NCI-H1417 treated with DMSO at 0.1 percent for 48 hours (cell line): ENCODE measurements around the gene TEX13A.
"Not testable (repeated sequence)": the region's sequence is repeated elsewhere in the genome, so short reads cannot be mapped to it uniquely, and the experiment has no call there.

Source experiments
- DNase-seq: peaks from one replicate; lab custom pipeline; 2025; lab: John Stamatoyannopoulos, UW

The TEX13A gene, protein sequence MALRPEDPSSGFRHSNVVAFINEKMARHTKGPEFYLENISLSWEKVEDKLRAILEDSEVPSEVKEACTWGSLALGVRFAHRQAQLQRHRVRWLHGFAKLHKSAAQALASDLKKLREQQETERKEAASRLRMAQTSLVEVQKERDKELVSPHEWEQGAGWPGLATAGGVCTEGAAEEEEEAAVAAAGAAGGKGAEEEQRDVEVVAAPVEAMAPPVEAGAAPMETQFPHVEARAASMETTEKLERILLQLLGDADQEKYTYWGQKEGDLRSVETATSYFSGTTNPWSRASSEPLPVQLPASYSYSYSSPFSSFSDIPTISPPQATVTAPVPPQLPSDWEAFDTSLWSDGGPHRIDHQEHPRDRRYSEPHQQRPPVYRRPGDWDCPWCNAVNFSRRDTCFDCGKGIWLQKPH

DNA sequence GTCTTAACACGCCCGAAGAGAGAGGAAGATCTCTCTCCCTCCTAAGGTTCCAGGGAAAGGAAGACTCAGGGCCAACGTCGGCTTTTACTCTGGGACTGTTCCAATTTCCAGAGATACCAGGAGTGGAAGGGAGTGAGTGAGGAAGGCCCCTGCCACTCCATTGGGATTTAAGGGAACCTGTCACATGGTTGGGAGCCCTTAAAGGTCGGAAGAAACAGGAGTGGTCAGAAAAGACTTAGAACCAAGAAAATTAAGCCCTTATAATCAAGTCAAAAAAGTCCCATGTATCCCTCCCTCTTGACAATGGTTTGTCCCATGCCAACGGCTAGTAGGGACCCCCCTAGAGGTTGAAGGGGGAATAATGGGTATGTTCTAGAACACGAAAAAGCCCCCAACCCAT, at the start of gene TEX13A:
Gene TEX13A, minus strand, starts transcription at position 59 of the 400 bp plus-strand sequence. CDS start 297 bp downstream, outside the sequence.
- DNase-seq: no peak

DNA sequence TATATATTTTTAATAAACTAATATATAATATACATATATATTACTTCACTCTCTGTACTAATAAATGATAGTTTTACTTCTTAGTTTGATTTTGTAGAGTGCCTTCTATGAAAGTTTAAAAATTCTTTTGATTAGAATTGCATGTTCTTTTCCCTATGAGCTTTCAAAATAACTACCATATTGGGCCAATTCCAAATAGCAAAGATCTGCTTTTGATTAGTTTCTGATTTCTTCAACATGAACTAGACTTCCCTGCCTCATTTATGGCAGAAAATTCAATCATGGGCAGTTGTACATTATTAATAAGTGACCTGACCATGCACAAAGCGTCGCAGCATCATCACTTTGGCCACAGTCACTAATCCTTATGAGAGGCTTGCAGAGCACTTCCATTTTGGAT, 48.9 kb upstream of the TEX13A start:
- no peak for DNase-seq

DNA sequence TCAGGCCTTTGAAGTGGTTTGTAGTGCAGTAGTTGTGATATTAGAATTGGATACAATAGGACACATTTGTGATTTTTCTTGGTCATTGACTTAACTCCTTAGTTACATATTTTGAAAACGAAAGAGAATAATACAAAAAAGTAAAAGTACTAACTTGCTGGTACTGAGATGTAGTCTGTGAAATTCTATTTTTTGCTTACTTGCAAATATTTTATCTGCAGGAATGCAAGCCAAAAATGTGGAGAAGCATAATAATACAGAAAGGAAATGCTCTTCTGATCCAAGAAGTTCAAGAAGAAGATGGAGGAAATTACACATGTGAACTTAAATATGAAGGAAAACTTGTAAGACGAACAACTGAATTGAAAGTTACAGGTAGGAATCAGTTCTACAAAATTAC, 46.7 kb upstream of the TEX13A start:
- DNase-seq: no peak

- no peak for DNase-seq
Observed at GRCh38 chrX:105266456-105266855, 46.0 kb upstream of the TEX13A start.

DNA sequence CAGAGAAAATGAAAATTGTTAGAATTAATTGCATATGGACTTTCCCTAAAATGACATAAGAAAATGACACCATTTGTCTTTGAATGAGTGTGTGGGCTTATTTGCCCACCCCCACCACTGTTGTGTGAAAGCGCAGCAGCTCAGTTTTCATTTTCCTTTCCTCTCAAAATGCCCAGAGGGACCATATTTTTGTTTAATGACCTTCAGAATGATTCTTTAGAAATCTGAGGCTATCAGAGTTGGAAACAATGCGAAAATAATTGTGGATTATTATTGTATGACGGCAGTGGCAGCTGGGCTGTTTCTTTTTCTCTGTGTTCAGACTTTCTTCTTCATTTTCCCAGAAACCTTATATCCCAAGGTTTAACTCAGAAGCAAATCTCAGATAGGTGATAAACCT, 44.6 kb upstream of the TEX13A start:
- DNase-seq: no peak

GRCh38 chrX:105263801-105264200, 43.3 kb upstream of the TEX13A start:
- no peak for DNase-seq

GRCh38 chrX:105263171-105263570, 42.7 kb upstream of the TEX13A start:
- DNase-seq: no peak

DNA sequence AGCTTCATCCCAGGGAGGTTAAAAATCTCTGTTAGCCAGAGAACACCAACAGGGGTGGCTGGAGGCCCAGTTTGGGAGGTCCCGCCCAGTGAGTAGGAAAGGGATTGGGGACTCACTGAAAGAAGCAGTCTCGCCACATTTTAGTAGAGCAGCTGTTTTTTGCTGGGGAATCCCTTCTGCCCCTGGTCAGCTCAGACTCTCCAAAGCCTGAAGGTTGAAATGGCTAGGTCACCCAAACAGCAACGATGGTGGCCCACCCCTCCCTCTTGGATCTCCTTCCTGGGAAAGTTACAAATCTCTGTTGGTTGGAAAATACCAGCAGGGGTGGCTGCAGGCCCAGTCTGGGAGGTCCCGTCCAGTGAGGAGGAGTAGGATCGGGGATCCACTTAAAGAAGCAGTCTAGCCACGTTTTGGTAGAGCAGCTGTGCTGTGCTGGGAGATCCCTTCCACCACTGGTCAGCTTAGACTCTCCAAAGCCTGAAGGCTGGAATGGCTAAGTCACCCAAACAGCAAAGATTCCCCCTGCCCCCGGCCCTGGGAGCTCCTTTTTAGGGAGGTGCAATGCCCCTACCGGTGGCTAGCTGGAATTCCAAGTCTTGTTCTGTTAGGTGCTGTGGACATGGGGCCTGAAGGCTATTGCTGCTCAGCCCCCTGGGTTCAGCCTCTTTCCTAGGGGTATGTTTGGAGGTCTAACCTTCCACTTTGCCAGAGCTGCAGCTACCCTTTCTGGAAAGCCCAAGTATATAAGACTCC, 40.0 kb upstream of the TEX13A start:
- DNase-seq: no peak

- no peak for DNase-seq
Observed at GRCh38 chrX:105241056-105241455, 20.6 kb upstream of the TEX13A start.

DNA sequence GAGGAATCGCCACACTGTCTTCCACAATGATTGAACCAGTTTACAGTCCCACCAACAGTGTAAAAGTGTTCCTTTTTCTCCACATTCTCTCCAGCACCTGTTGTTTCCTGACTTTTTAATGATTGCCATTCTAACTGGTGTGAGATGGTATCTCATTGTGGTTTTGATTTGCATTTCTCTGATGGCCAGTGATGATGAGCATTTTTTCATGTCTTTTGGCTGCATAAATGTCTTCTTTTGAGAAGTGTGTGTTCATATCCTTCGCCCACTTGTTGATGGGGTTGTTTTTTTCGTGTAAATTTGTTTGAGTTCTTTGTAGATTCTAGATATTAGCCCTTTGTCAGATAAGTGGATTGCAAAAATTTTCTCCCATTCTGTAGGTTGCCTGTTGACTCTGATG, 16.9 kb upstream of the TEX13A start:
- DNase-seq: not testable (repeated sequence)

DNA sequence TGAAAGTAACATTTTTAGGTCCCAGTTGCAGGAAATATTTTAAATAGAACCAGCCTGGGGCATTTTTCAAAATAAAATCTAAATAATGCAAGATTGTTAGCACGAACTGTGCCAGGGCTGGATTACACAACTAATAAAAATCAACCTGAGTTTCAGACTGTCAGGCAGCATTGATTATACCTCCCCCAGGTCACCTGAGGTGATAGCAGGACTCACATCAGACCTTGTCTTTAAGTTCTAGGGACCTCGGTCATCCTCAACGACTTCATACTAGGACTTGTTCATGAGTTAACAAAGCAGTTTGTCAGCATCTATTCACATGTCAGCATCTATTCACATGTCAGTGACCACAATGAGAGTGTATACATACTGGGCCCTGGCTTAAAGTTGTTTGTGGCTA, 8.7 kb upstream of the TEX13A start:
- no peak for DNase-seq

DNA sequence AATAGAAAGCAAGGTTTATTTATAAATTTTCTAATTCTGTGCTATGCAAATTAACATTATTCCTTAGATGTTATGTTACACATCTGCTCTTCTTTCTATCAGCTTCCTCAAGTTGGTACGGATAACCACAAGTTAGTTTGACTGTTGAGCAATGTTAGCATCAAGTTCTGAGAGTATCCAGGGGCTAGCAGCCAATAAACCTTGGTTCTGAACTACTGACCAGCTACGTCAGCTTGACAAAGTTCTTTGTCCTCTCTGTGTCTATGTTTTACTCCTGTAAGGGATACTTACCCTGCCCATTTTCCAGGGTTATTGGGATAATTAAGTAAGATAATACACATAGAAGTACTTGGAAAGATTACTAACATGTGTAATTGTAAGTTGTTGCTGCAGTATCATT, 8.1 kb upstream of the TEX13A start:
- no peak for DNase-seq

DNA sequence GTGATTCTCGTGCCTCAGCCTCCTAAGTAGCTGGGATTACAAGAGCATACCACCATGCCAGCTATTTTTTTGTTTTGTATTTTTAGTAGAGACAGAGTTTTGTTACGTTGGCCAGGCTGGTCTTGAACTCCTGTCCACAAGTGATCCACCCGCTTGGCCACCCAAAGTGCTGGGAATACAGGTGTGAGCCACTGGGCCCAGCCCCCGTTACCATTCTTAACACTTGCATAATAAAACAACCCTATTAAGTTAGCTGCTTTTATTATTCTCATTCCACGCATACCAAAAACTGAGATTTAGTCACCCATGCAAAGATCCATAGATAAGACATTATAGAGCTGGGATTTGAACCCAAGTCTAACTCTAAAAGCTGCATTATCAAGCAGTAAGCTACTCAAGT, 6.0 kb upstream of the TEX13A start:
- no peak for DNase-seq

- DNase-seq: no peak
Observed at GRCh38 chrX:105221374-105221773, 880 bp upstream of the TEX13A start.

- no peak for DNase-seq
Observed at GRCh38 chrX:105219454-105220401, 766 bp downstream of the TEX13A start.

DNA sequence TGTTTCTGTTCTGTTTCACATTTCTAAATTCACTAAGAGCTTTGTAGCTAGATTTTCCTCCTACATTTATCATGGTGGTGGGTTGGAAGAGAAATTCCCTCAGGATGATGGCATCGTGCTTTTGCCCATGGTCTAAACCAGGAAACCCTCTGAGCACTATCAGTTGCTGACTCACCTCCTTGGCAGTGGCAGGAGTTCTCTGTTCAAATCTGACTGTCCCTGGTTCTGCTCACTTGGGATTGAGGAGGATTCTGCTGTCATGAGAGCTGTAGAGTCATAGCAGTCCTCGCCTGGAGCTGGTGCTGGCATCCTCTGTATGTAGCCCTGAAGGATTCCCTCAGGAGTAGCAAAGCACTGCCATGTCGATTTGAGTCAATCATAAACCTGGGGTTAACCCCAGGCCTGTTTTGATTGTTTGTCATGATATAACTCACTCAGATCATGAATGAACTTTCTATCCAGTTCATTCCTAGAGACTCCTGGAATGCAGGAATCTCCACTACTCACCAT, 9.4 kb downstream of the TEX13A start:
- no peak for DNase-seq

- no peak for DNase-seq
Observed at GRCh38 chrX:105210258-105210657, 10.2 kb downstream of the TEX13A start.

DNA sequence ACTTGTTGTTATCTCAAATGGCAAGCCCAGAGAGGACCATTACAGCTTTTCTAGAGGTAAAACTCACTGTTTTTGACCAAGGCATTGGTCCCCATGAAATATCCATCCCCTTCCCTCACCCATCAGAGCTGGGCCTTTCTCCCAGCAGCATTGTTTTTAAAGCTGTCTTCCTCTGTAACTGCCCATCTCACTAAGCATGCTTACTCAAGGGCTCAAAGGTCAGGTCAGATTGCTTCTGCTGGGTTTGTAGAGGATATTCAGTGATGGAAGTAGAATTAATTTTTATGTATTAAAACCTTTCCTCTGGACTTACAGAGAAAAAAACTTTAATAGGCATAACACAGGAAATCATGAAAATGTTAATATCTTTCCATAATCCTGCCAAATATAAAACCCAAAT, 11.1 kb downstream of the TEX13A start:
- no peak for DNase-seq

DNA sequence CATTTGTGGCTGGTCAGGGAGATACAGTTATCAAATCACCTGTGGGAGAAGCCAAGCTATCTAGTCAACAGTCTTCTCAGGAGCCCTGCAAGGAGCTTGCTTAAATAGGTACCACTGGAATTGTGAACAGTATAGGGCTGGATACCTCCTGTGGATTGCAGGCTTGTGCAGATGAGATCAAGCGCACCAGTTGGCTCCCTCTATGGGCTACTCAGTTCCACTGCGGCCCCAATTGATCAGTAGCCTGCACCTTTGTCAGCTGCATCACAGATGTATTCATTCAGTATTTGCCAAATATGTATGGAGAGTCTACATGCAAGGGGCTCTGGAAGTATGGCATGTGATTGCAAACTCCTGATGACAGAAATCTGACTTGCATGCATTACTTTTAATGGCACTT, 28.6 kb downstream of the TEX13A start:
- DNase-seq: no peak

- no peak for DNase-seq
Observed at GRCh38 chrX:105190252-105190853, 30.1 kb downstream of the TEX13A start.

- DNase-seq: no peak
Observed at GRCh38 chrX:105189093-105189492, 31.4 kb downstream of the TEX13A start.

- DNase-seq: no peak
Observed at GRCh38 chrX:105179644-105180043, 40.9 kb downstream of the TEX13A start.
